HL-60 (cell line): ENCODE results near the gene SPSB4.

Experiments
- DNase-seq, 2 experiments: peaks; one replicate each; pipeline ENCODE4 v3.0.0-alpha.2; 2010 to 2020; ENCODE audit warnings: low read depth in 1 of 2, low spot score in 1 of 2
- H3K27ac ChIP-seq: fragments of 250-450 bp; sonication (Bioruptor Pico); replicated peaks from 2 replicates; pipeline ENCODE4 v1.5.1; 2020; ENCODE audit warnings: mild to moderate bottlenecking, moderate library complexity
- H3K27me3 ChIP-seq: fragments of 250-450 bp; sonication (Bioruptor Pico); 2 replicates; pipeline ENCODE4 v1.5.1; 2021; ENCODE audit warnings: mild to moderate bottlenecking, moderate library complexity; ENCODE audit not compliant: insufficient read depth, poor library complexity, severe bottlenecking
- H3K4me3 ChIP-seq: replicated peaks from 2 replicates; pipeline ENCODE4 v1.5.1; 2011; ENCODE audit warnings: mild to moderate bottlenecking, control low read depth, low read length; ENCODE audit not compliant: insufficient read depth
- GABPA ChIP-seq: IDR thresholded peaks from 2 replicates; pipeline ENCODE4 v1.6.1; 2012; ENCODE audit warnings: low read depth
- POLR2AphosphoS5 ChIP-seq: IDR thresholded peaks from 2 replicates; pipeline ENCODE4 v1.6.1; 2012; ENCODE audit warnings: low read depth
- SPI1 ChIP-seq: IDR thresholded peaks from 2 replicates; pipeline ENCODE4 v1.6.1; 2012; ENCODE audit warnings: low read depth, mild to moderate bottlenecking, borderline replicate concordance
- TF ChIP-seq, protein P1 (sequence below): IDR thresholded peaks from 2 replicates; pipeline ENCODE4 v1.6.1; 2012; ENCODE audit warnings: low read depth; ENCODE audit not compliant: insufficient replicate concordance
- TF ChIP-seq, protein P2 (sequence below): IDR thresholded peaks from one replicate; pipeline ENCODE4 v1.5.1; 2011; ENCODE audit warnings: low read length, control low read depth, inconsistent platforms; ENCODE audit not compliant: insufficient read depth

SPSB4 gene

DNA sequence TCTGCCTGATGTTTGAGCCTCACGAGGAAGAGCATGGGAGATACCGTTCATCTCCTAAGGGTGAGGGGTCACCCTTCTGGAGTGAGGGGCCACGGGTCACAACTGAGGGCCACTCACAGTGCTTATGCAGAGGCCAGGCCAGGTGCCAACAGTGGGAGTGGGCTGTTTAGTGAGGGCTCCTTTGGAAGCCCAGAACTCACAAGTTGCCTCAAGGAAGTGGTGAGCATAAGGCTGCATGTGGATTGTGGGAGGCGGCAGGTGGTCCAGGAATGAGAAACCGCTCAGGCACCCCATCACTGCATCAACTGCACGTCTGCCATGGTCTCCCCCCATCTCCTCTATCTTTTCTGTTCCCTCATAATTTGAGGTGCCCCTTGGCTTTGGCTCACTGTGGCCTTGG is 26.5 kb downstream of the SPSB4 start:
- Histone ChIP-seq H3K27me3 (no peaks in the 10 kb centered on the region), H3K4me3 (no peak overlapping the region), H3K27ac (no peak overlapping the region)
- no peak for DNase-seq
- TF ChIP-seq, protein P1, sequence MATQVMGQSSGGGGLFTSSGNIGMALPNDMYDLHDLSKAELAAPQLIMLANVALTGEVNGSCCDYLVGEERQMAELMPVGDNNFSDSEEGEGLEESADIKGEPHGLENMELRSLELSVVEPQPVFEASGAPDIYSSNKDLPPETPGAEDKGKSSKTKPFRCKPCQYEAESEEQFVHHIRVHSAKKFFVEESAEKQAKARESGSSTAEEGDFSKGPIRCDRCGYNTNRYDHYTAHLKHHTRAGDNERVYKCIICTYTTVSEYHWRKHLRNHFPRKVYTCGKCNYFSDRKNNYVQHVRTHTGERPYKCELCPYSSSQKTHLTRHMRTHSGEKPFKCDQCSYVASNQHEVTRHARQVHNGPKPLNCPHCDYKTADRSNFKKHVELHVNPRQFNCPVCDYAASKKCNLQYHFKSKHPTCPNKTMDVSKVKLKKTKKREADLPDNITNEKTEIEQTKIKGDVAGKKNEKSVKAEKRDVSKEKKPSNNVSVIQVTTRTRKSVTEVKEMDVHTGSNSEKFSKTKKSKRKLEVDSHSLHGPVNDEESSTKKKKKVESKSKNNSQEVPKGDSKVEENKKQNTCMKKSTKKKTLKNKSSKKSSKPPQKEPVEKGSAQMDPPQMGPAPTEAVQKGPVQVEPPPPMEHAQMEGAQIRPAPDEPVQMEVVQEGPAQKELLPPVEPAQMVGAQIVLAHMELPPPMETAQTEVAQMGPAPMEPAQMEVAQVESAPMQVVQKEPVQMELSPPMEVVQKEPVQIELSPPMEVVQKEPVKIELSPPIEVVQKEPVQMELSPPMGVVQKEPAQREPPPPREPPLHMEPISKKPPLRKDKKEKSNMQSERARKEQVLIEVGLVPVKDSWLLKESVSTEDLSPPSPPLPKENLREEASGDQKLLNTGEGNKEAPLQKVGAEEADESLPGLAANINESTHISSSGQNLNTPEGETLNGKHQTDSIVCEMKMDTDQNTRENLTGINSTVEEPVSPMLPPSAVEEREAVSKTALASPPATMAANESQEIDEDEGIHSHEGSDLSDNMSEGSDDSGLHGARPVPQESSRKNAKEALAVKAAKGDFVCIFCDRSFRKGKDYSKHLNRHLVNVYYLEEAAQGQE = no peak
- TF ChIP-seq SPI1 (no peak), POLR2AphosphoS5 (no peak), GABPA (no peak)
- TF ChIP-seq, protein P2, sequence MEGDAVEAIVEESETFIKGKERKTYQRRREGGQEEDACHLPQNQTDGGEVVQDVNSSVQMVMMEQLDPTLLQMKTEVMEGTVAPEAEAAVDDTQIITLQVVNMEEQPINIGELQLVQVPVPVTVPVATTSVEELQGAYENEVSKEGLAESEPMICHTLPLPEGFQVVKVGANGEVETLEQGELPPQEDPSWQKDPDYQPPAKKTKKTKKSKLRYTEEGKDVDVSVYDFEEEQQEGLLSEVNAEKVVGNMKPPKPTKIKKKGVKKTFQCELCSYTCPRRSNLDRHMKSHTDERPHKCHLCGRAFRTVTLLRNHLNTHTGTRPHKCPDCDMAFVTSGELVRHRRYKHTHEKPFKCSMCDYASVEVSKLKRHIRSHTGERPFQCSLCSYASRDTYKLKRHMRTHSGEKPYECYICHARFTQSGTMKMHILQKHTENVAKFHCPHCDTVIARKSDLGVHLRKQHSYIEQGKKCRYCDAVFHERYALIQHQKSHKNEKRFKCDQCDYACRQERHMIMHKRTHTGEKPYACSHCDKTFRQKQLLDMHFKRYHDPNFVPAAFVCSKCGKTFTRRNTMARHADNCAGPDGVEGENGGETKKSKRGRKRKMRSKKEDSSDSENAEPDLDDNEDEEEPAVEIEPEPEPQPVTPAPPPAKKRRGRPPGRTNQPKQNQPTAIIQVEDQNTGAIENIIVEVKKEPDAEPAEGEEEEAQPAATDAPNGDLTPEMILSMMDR = no peak

DNA sequence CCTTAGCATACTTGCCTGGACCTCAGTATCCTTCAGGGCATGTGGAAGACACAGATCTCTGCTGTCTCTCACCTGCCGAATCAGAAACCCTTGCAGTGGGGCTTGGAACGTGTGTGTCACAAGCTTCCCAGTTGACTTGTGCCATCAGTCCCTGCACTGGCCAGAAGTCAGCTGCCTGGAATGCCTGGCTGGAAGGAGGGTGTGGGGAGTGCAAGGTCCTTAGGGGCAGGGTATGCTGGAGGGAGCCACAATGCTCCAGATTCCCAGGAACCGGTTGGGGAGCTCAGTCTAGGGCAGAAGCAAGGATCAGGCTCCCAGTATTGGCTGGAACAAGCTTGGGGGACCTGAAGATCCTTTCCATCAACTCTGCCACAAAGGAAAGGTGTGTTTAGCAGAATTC is 27.1 kb downstream of the SPSB4 start:
- TF ChIP-seq, protein P1 = no peak
- TF ChIP-seq, protein P2 = no peak
- TF ChIP-seq SPI1 (no peak), POLR2AphosphoS5 (no peak), GABPA (no peak)
- Histone ChIP-seq H3K4me3 (no peak overlapping the region), H3K27ac (no peak overlapping the region), H3K27me3 (no peaks in the 10 kb centered on the region)
- no peak for DNase-seq

DNA sequence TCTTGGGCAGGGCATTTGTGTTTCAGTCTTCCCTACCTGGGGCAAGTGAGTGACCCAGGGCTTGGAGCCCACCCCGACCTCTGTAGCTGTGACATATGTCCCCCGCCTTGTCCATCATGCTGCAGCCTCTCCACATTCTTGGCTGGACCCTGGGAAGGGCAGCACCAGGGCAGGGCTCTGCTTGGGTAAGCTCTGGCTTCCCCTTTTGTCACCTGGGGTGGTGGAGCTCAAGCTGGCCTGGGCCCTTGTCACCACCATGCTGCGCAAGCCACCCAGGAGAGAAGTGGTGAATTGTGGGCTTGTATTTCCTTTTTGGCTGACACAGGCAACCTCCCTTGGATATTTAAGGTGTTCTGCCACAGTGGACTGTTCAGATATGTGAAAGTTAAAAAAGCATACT is 29.3 kb downstream of the SPSB4 start:
- no peak overlapping the region for H3K4me3 ChIP-seq
- no peaks in the 10 kb centered on the region for H3K27me3 ChIP-seq
- TF ChIP-seq, protein P1 = no peak
- TF ChIP-seq SPI1 = peak; percentile 57; the same call in 1 of the 2 replicates

More for the DNA sequence above, 29.3 kb downstream of the SPSB4 start:
- DNase-seq = peak in 1 of 2 experiments; percentile 38
- no peak overlapping the region for H3K27ac ChIP-seq
